Measurements from ENCODE around the gene CLASP2.
"Not testable (repeated sequence)": the region's sequence is repeated elsewhere in the genome, so short reads cannot be mapped to it uniquely, and the experiment has no call there.

Gene CLASP2

DNA sequence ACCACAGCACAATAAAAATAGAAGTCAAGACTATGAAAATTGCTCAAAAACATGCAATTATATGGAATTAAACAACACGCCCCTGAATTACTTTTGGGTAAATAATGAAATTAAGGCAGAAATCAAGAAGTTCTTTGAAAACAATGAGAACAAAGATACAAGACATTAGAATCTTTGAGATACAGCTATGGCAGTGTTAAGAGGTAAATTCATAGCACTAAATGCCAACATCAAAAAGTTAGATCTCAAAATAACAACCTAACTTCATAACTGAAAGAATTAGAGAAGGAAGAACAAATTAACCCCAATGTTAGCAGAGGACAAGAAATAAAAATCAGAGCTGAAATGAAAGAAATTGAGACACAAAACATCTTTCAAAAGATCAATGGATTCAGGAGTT, 191.3 kb downstream of the CLASP2 start:
- DNase-seq = no peak

DNA sequence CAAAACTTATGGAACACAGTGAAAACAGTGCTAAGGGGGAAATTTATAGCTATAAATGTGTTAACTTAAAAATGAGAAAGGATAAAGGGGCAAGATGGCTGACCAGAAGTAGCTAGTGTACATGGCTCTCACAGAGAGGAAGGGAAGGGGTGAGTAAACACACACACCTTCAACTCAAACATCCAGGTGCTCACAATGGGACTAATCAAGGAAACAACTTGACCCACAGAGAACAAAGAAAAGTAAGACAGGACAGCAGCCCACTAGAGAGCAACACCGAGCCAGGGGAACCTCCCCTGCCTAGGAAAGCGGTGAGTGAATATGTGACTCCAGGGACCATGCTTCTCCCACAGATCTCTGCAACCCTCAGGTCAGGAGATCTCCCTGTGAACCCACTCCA, 192.8 kb downstream of the CLASP2 start:
- DNase-seq = no peak

- no peak for DNase-seq
Measured at GRCh38 chr3:33523093-33523667, 194.9 kb downstream of the CLASP2 start.

DNA sequence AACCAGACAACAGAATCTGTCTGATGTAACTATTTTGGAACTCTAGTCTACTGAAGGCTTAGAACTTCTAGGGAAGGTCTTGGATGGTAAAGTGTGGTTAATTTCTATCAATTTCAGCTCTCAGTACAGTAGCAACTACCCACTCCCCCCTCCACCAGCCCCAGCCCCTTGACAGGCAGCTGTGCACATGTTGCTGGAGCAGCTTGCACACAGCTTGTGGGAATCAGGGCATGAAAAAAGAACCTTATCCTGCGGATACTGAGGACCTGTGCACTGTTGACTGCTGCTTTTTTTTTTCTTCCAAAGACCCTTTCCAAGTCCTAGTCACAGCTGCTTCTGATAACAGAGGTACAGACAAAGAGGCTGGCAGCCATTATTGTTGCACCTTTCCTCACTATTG, 196.3 kb downstream of the CLASP2 start:
- no peak for DNase-seq

GRCh38 chr3:33513262-33513863, 204.7 kb downstream of the CLASP2 start:
- no peak for DNase-seq

GRCh38 chr3:33505027-33505426, 213.0 kb downstream of the CLASP2 start:
- DNase-seq = no peak

- no peak for DNase-seq
Measured at GRCh38 chr3:33496449-33496848, 221.6 kb downstream of the CLASP2 start.

DNA sequence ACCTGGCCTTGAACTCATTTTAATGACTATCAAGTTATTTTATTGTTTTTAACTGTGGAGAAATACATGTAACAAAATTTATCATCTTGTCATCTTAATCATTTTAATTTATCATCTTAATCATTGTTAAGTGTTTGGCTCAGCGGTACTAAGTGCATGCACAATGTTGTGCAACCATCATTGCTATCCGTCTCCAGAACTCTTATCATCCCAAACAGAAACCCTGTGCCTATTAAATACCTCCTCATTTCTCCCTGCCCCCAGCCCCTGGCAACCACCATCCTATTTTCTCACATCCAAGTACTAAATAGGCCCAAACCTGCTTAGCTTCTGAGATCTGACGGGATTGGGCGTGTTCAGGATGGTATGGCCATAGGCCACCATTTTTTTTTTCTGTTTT, 226.3 kb downstream of the CLASP2 start:
- DNase-seq = no peak

DNA sequence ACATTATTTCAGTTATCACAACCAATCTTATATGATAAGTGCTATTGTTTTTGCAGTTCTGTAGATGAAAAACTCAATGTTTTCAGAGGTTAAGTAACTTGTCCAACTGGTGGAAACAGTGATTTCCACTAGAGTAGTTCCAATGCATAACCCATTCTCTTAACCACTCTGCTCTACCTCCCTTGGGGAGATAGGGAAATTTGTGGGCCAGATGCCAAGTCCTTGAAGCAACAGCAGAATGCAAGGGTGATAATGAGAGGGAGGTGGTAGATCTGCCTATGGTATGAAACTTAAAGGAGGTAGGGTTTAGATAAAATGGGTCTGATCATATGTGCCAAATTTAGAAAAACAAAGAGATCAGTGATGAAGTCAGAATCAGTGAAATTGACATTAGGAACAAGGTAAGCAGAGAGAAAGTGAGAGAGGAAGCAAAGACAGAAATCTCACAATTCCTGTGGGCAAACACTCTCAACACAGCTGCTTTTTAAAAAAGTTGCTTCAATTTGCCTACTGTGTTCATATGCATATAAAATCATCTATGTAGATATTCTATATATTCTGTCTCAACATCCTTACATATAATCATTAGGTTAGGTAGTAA, 227.3 kb downstream of the CLASP2 start:
- no peak for DNase-seq

DNA sequence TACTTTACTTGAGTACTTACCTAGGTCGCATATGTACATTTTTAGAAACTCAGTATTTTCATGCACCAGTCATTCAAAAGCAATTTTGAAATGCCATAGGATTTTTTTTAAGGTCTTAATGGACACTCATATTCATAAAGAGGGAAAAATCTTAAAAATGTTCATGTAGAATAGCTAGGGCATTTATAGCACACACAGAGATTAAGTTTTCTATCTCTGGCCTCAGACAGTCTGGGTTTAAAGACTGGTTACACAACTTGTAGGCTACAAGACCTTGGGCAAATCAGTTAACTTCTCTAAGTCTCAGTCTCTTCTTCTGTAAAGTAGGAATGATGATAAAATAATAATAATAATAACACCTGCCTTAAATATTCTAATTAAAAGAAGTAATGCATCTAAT, 229.4 kb downstream of the CLASP2 start:
- DNase-seq = no peak

GRCh38 chr3:33488246-33488645, 229.8 kb downstream of the CLASP2 start:
- DNase-seq = no peak

DNA sequence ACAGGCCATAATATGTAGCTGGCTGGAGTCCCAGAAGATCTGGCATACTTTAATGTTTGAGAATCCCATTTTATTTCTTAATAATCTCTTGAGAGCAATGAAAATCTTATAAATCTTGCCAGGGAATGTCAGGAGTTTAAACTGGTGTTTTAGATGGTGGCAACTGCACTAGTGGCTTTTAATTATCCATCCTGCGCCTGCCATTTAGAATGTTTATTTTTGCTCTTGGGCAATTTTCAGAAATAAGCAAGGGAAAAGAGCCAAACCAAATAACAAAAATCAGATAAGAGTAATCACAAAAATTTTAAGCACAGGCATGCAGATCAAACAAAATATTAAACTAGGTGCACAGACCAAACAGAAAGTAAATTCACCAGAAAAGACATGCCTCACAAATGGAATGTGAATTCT, 235.9 kb downstream of the CLASP2 start:
- no peak for DNase-seq

DNA sequence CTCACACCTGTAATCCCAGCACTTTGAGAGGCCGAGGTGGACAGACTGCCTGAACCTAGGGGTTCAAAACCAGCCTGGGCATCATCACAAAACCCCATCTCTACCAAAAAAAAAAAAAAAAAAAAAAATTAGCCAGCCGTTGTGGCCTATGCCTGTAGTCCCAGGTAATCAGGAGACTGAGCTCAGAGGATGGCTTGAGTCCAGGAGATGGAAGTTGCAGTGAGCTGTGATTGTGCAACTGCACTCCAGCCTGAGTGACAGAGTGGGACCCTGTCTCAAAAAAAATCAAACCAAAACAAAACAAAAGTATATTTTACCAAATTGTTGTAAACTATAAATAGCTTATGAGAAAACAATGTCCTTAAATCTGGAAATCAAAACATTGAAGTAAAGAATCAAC, 243.2 kb downstream of the CLASP2 start:
- no peak for DNase-seq

- no peak for DNase-seq
Measured at GRCh38 chr3:33473813-33474212, 244.2 kb downstream of the CLASP2 start.

DNA sequence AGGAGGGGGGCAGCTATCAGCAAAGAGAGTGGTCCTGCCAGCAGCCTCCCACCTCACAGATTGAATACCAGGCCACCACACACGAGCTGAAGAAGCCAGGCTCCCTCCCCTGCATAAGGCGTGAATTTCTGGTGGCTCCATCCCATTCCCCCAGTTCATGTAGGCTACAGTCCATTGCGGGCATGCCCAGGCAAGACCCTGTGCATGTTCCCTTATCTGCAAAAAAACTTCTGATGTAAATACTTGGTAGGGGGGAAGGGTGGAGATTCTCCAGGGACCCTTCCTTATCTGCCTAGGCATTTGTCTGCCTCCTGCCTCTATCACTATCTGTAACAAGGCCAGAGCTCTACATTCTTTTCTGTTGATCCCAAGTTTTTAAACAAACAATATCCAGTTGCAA, 250.3 kb downstream of the CLASP2 start:
- no peak for DNase-seq

DNA sequence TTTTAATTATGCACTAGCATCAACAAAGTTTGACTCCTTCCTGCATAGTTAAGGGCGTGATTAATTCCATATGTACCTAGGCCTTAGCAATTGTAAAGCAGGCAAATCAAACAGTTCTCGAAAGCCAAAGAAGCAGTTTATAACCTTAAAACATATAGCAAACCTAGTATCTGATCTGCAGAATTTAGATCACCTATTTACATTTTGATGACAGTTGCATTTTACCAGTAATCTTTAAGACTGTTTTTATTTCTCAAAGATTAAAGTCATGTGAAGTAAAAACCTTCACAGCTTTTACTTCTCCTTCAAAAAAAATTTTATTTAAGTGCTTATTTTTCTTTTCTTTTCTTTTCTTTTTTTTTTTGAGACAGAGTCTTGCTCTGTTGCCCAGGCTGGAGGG, 257.0 kb downstream of the CLASP2 start:
- no peak for DNase-seq

GRCh38 chr3:33459577-33459976, 258.5 kb downstream of the CLASP2 start:
- DNase-seq = not testable (repeated sequence)

DNA sequence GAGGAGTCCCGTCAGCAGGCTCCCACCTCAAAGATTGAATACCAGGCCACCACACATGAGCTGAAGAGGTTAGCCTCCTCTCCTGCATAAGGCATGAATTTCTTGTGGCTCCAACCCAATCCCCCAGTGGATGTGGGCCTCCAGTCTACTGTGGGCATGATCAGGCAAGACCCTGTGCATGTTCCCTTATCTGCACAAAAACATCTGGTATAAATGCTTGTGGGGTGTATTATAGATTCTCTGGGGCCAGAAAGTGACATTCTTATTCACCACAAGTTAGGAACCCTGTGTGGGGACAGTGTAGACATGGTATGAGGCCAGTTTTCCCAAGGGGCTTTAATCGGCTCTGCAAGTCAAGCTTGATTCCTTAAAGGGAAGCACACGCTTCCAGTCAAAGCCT, 259.6 kb downstream of the CLASP2 start:
- no peak for DNase-seq

- no peak for DNase-seq
Measured at GRCh38 chr3:33456756-33457155, 261.3 kb downstream of the CLASP2 start.

DNA sequence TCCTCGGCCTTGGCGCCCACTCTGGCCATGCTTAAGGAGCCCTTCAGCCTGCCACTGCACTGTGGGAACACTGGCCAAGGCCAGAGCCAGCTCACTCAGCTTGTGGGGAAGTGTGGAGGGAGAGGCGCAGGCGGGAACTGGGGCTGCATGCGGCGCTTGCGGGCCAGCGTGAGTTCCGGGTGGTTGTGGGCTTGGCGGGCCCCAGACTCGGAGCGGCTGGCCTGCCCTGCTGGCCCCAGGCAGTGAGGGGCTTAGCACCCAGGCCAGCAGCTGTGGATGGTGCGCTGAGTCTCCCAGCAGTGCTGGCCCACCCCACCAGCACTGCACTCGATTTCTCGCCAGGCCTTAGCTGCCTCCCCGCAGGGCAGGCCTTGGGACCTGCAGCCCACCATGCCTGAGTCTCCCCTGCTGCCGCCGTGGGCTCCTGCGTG, 264.7 kb downstream of the CLASP2 start:
- no peak for DNase-seq

- DNase-seq = not testable (repeated sequence)
Measured at GRCh38 chr3:33451994-33452393, 266.1 kb downstream of the CLASP2 start.

DNA sequence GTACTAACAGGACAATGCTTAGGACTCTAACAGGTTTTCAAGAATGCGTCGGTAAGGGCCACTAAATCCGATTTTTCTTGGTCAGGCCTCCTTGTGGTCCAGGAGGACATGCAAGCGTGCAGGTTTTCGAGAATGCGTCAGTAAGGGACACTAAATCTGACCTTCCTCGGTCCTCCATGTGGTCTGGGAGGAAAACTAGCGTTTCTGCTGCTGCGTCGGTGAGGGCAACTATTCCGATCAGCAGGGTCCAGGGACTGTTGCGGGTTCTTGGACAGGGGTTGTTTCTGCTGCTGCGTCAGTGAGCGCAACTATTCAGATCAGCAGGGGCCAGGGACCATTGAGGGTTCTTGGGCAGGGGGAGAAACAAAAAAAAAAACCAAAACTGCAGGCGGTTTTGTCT, 270.1 kb downstream of the CLASP2 start:
- DNase-seq = no peak

DNA sequence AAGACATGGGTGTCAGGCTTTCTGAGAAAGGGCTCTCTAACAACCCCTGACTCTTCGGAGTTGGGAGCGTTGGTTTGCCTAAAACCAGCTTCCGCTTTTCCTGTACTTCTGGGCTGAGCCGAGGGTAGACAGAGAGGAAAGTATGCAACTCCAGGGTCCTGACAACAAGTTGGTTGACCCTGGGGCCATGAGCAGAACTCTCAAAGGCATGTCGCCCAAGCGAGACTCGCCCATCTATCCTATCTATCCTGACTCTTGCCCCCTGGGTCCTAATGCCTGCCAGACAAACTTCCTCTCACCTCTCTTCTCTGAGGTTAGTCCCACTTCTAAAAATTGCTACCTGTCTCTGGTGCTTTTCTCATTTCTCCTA, 270.8 kb downstream of the CLASP2 start:
- DNase-seq = not testable (repeated sequence)
